Measurements from ENCODE around the gene SLC16A12.
"Not testable (repeated sequence)": the region's sequence is repeated elsewhere in the genome, so short reads cannot be mapped to it uniquely, and the experiment has no call there.

Gene SLC16A12

DNA sequence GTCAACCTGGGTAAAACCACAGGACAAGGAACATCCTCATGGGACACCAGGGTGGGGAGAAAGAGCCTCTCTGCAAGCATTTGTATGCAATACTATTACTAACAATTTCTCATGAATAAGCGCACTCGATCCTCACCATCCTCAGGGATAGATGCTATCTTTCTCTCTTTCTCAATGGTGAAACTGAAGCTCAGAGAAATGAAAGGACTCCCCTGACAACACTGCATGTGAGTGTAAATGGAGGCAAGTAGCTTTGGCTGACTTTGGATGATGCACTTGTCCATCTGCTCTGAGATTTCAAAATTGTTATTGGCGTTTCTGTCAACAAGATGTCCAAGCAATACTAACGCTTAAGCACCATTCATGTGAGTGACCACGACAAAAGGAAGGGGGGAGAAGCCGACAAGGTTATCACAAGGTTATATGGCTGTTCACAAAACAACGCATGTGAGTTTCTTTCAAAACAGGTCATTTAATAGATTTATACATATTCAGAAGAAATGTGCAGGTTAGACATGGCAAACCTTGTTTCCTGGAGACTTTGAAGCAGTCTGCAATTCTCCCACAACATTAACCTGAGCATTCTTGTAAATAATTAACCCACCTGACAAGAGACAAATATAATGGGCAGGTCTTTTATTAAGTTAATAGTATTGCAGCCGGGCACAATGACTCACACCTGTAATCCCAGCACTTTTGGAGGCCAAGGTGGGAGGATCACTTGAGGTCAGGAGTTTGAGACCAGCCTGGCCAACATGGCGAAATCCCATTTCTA is 67.0 kb downstream of the SLC16A12 start:
- peak; percentile 51 for DNase-seq

DNA sequence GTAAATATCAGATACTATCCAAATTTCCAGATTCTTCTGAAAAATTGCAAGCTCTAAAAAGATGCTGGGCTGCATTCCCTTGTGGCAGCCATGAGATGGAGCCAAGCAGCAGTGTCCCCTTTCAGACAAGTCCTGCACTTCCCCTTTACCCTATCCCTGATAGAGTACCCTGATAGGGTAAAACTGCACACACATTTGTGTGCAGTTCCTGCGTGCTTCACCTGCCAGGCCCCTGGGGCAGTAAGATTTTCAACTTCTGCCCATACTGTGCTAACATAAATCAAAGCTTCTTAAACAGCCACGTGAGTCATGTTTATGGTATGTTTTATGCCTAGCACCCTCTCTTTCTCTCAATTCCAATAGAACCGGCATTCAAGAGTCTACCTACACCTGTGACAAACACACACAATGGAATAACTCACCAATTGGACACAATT is 68.8 kb downstream of the SLC16A12 start:
- DNase-seq, result peak; percentile 65

- DNase-seq, result no peak
Observed at GRCh38 chr10:89465196-89465595, 70.2 kb downstream of the SLC16A12 start.

GRCh38 chr10:89463846-89464537 is 71.4 kb downstream of the SLC16A12 start:
- DNase-seq, result no peak

- DNase-seq, result no peak
Observed at GRCh38 chr10:89458784-89459183, 76.6 kb downstream of the SLC16A12 start.

DNA sequence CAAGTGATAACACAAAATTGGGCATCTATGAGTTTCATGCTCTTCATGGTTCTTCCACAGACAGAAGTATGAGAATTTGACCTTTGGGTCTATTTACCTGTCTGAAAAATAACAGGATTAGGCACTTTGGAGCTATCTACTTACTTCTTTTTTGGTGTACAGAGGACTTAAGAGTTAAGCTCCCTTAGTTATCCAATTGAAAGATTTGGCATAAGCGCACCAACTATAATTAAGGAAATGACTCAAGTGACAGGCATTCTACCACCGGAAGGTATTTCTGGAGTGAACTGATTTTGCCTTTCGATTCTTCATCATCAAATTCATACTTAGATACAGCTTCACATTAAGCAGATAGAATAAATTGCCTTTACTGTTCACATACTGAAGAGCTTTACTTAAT is 77.1 kb downstream of the SLC16A12 start:
- DNase-seq, result no peak

- DNase-seq, result no peak
Observed at GRCh38 chr10:89454561-89455347, 80.6 kb downstream of the SLC16A12 start.

- DNase-seq, result no peak
Observed at GRCh38 chr10:89452193-89452592, 83.2 kb downstream of the SLC16A12 start.

- no peak for DNase-seq
Observed at GRCh38 chr10:89450901-89451300, 84.5 kb downstream of the SLC16A12 start.

DNA sequence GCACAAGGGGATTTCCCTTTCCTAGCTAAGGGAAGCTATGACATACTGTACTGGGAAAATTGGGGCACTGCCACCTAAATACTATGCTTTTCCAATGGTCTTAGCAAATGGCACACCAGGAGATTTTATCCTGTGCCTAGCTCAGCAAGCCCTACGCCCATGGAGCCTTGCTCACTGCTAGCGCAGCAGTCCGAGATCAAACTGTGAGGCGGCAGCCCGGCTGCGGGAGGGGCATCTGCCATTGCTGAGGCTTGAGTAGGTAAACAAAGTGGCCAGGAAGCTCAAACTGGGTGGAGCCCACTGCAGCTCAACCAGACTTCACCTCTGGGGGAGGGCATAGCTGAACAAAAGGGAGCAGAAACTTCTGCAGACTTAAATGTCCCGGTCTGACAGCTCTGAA is 90.6 kb downstream of the SLC16A12 start:
- not testable (repeated sequence) for DNase-seq

GRCh38 chr10:89442289-89442688 is 93.1 kb downstream of the SLC16A12 start:
- DNase-seq, result no peak

GRCh38 chr10:89440226-89441009 is 95.0 kb downstream of the SLC16A12 start:
- DNase-seq, result peak; percentile 24

DNA sequence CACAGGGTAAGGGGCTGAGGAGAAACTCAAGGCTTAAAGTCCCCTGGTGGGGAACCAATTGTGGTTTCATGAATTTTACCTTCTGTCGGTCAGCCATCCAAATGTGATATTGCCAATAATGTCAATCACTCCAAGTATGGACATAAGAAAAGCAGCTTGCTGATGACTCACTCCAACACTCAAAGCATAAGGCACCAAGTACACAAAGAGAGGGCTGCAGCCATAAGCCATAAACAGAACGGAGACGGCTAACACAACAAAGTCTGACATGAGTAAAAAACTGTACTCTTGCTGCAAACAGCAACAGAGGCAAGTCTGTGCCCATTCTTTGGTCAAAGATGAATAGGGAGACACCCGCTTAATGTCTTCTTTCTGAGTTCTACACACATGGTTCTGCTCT is 96.9 kb downstream of the SLC16A12 start:
- DNase-seq, result peak; percentile 61

- DNase-seq, result peak; percentile 22
Observed at GRCh38 chr10:89431977-89432376, 103.4 kb downstream of the SLC16A12 start.

- DNase-seq, result no peak
Observed at GRCh38 chr10:89428877-89429276, 106.5 kb downstream of the SLC16A12 start.

DNA sequence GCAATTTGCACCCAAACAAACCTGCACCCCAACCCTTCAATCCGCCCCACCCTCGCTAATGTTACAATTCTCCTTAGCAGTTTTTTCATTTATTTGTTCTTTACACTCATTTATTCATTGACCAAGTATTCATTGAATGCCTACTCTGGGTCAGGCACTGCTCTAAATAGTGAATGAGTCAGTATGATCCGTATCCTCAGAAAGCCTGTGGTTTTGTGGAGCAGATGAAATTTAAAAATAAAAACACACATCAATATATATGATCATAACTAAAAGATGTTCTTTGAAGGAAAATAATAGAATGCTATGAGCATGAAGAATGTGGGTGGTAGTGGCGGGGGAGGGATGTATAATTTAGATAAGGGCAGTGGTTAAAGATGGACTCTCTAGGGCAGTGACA is 107.8 kb downstream of the SLC16A12 start:
- DNase-seq, result no peak

DNA sequence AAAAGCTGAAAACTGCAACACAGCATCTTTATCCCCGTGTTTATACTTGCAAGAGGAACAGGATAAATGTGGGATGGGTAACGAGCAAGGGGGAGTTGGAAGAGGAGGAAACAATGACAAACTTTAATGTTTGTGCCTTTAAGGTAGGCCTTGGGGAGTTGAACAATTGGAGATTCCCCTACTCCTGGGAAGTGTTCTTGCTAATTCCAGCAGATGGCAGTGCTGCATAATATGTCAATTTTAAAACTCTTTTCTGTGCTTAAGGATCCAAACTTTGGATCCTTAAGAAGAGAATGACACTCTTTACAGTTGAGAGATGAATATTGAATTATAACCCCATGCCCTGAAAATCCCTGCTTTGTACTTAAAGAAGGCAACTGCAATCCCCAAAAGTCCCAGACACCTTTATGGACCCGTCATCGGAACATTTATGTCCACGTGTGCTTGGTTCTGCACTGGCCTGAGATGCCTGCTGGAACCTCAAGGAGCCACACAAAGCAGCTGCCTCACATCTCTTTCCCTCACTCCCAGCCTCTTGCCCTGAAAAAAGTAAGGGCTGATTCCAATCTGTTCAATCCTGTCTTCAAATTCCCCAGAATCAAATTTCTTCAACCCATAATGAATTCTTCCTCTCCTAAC is 109.0 kb downstream of the SLC16A12 start:
- peak; percentile 66 for DNase-seq

GRCh38 chr10:89425000-89425399 is 110.4 kb downstream of the SLC16A12 start:
- DNase-seq, result no peak

DNA sequence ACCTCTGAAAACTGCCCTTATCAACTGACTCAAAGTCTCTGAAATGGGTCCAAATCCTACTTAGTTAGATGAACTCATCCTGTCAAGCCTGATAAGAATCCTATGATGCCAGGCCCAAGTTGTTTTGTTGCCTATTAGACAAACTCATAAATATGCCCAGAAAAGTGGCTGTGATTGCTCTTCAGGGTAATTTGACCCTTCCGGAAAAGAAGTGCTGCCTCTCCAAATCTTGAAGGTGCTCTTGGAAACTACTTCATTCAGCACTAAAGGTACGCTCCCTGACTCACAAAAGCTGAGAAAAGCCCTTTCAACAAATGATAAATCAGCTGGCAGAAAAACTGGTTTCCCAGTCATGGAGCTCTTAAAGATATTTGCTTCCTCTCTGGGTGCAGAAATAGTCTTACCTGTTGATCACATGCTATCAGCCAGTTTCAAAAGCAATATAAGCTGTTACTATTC is 114.3 kb downstream of the SLC16A12 start:
- peak; percentile 38 for DNase-seq

DNA sequence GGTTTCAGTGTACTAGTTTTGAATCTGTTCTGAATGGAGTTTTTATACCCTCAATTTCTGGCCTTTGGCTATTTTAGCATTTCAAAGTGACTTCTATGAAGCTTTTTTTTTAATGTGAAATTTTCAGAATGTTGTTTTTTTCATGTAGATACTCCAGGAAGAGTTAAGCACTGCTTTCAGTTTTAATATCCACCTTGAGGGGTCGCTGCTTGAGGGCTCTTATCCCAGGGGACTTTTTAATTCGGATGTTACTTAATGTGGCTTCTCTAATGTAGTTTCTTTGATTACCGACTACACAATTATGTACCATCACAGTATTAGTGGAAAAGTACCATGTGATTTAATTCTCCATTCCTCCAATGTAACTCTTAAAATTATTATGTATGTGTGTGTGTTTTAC is 115.8 kb downstream of the SLC16A12 start:
- DNase-seq, result no peak

DNA sequence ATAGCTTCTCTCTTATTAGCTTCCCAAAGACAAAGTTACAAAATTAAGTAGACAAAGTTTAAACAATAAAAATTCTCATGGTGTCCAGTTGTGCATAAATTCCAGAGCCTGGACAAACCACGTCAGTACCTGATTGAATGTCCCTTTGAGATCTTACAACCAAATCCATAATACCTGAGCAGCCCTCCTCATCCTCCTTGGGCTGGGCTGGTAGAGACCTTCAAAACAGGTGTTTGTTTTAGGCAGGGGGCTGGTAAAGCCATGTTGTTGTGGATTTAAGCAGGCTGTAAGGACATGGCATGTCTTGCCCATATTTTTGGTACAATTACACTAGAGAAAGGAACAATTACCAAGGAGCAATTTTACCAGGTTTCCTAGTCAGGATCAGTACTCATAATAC is 118.9 kb downstream of the SLC16A12 start:
- DNase-seq, result no peak

All from DMS53 (cell line).